ENCODE measurements around the gene PDGFRB. TPM values are rescaled to one million over a fixed set of nuclear protein-coding genes. Genes with fewer than 3 reads are reported as not detected.

The PDGFRB gene
- total RNA-seq, 2 experiments from 2014 or later, result 0.23 to 3.0 TPM

Small RNA genes within 50 kb of the gene (small RNA-seq; reads per million reads assigned to genes)
- gene RF00019, result not detected

Other genes with a start within 250 kb of the PDGFRB start
- not detected in 2 replicates for gene PDE6A, start 211.1 kb downstream of the PDGFRB start, total RNA-seq (2014; rRNA removed; shearing (Covaris generic))
- gene PDE6A, start 211.1 kb downstream of the PDGFRB start, total RNA-seq (2022), result not detected in 2 replicates
- 1.2 and 2.1 TPM in 2 replicates for gene SLC26A2, start 195.1 kb downstream of the PDGFRB start, total RNA-seq (2014; rRNA removed; shearing (Covaris generic))
- 2.8 and 3.5 TPM in 2 replicates for gene SLC26A2, start 195.1 kb downstream of the PDGFRB start, total RNA-seq (2022)
- 3.4 and 5.4 TPM in 2 replicates for gene TIGD6, start 155.2 kb downstream of the PDGFRB start, total RNA-seq (2014; rRNA removed; shearing (Covaris generic))
- 4.6 and 6.5 TPM in 2 replicates for gene TIGD6, start 155.2 kb downstream of the PDGFRB start, total RNA-seq (2022)
- 35.1 and 40.4 TPM in 2 replicates for gene HMGXB3, start 155.1 kb downstream of the PDGFRB start, total RNA-seq (2014; rRNA removed; shearing (Covaris generic))
- gene HMGXB3, start 155.1 kb downstream of the PDGFRB start, total RNA-seq (2022), result 40.2 and 44.0 TPM in 2 replicates
- not detected in 2 replicates for gene CSF1R, start 69.3 kb downstream of the PDGFRB start, total RNA-seq (2014; rRNA removed; shearing (Covaris generic))
- gene CSF1R, start 69.3 kb downstream of the PDGFRB start, total RNA-seq (2022), result not detected in 2 replicates
- gene CDX1, start 10.9 kb upstream of the PDGFRB start, total RNA-seq (2014; rRNA removed; shearing (Covaris generic)), result not detected in 2 replicates
- not detected in 2 replicates for gene CDX1, start 10.9 kb upstream of the PDGFRB start, total RNA-seq (2022)
- gene SLC6A7, start 34.2 kb upstream of the PDGFRB start, total RNA-seq (2014; rRNA removed; shearing (Covaris generic)), result not detected in 2 replicates
- gene SLC6A7, start 34.2 kb upstream of the PDGFRB start, total RNA-seq (2022), result not detected in 2 replicates
- gene CAMK2A, start 133.9 kb upstream of the PDGFRB start, total RNA-seq (2014; rRNA removed; shearing (Covaris generic)), result not detected in 2 replicates
- gene CAMK2A, start 133.9 kb upstream of the PDGFRB start, total RNA-seq (2022), result not detected in 2 replicates
- not detected in 2 replicates for gene ARSI, start 147.1 kb upstream of the PDGFRB start, total RNA-seq (2014; rRNA removed; shearing (Covaris generic))
- not detected in 2 replicates for gene ARSI, start 147.1 kb upstream of the PDGFRB start, total RNA-seq (2022)
- gene TCOF1, start 201.9 kb upstream of the PDGFRB start, total RNA-seq (2014; rRNA removed; shearing (Covaris generic)), result 61.3 and 62.9 TPM in 2 replicates
- 104 and 108 TPM in 2 replicates for gene TCOF1, start 201.9 kb upstream of the PDGFRB start, total RNA-seq (2022)